ENCODE measurements around the gene ARID1B. TPM values are rescaled to one million over a fixed set of nuclear protein-coding genes. Genes with fewer than 3 reads are reported as not detected.

Gene ARID1B
- total RNA-seq, 2 experiments from 2014 or later: 36.9 to 38.9 TPM

GRCh38 chr6:157086632-157087031, 309.5 kb downstream of the ARID1B start:
- ChIA-PET POLR2A (interaction anchor here (0.8 to 1.2 kb wide), 2 partner anchors 8 to 15 kb away, joined by 3 to 4 read pairs; no protein-coding TSS in a partner anchor), CTCF (interaction anchor here (0.8 to 3.4 kb wide), 4 partner anchors 9 to 72 kb away, joined by 3 to 17 read pairs (median 4); no protein-coding TSS in a partner anchor)
- no peak for TF ChIP-seq CTCF (IDR thresholded peaks at IDR 0.05)
- H3K27me3 Mint-ChIP-seq: no peaks in the 10 kb centered on the region
- no peak overlapping the region for H3K27ac Mint-ChIP-seq
- no peak overlapping the region for H3K4me3 Mint-ChIP-seq
- ATAC-seq (no peak), DNase-seq (no peak)
- H3K9me3 Mint-ChIP-seq: no peaks in the 10 kb centered on the region
- H3K4me1 Mint-ChIP-seq (ENCODE audit: low read depth): peaks cover 7% of the 10 kb centered on the region
- intact Hi-C loops (cut with micrococcal nuclease): no loop called here
- H3K36me3 Mint-ChIP-seq (ENCODE audit: low read depth): peaks cover 14% of the 10 kb centered on the region

DNA sequence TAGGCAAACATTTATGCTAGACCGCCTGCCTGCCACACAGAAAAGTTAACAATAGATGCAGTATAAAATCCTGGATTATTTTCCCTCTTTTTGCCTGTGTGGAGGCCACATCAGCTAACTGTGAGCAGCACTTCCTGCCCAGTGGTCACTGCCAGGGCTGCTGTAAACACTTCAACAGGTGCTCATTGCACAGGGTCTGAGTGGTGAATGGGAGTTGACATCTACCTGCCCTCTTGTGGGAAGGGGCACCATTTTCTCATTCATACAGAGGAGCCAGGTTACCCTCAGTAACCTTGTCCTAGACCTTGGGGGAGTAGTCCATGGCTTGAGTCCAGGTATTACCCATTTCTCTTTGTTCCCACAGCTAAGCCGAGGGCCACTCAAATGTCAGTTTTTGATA, 310.8 kb downstream of the ARID1B start:
- H3K4me3 Mint-ChIP-seq: no peak overlapping the region
- TF ChIP-seq CTCF (IDR thresholded peaks at IDR 0.05): no peak
- CTCF ChIA-PET: interaction anchor here (1.1 to 3.4 kb wide), 3 partner anchors 41 to 96 kb away, joined by 4 to 17 read pairs (median 5); no protein-coding TSS in a partner anchor
- peaks cover 3% of the 10 kb centered on the region for H3K4me1 Mint-ChIP-seq (ENCODE audit: low read depth)
- POLR2A ChIA-PET: no interaction called here
- intact Hi-C loops (cut with micrococcal nuclease): no loop called here
- no peak for DNase-seq
- no peak overlapping the region for H3K27ac Mint-ChIP-seq
- no peak for ATAC-seq
- no peaks in the 10 kb centered on the region for H3K9me3 Mint-ChIP-seq
- peaks cover 14% of the 10 kb centered on the region for H3K36me3 Mint-ChIP-seq (ENCODE audit: low read depth)
- H3K27me3 Mint-ChIP-seq: no peaks in the 10 kb centered on the region

DNA sequence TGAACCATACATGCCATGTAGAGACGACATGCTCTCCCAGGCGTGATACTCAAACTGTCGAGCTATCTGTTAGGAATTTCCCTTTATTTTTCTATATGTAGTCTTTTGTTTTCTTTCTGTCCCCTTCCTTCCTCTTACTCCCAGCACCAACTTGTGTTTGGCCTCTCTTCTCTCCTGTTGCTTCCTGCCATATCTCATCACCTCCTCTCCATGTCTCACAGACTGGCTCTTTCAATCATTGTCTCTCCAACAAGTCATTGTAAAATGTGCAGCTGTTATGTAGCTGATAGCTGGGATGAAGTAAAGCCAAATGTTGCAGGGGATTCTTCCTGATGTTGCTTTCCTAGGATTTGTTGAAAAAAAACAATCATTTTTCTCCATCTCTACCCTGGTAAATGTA, 311.7 kb downstream of the ARID1B start:
- Mint-ChIP-seq H3K36me3 (ENCODE audit: low read depth) (peaks cover 14% of the 10 kb centered on the region), H3K27me3 (no peaks in the 10 kb centered on the region), H3K27ac (no peak overlapping the region), H3K4me1 (ENCODE audit: low read depth) (peaks cover 6% of the 10 kb centered on the region), H3K9me3 (no peaks in the 10 kb centered on the region), H3K4me3 (no peak overlapping the region)
- intact Hi-C loops (cut with micrococcal nuclease): no loop called here
- POLR2A ChIA-PET: no interaction called here
- DNase-seq (no peak), ATAC-seq (no peak)
- TF ChIP-seq CTCF (IDR thresholded peaks at IDR 0.05): no peak
- CTCF ChIA-PET: no interaction called here

DNA sequence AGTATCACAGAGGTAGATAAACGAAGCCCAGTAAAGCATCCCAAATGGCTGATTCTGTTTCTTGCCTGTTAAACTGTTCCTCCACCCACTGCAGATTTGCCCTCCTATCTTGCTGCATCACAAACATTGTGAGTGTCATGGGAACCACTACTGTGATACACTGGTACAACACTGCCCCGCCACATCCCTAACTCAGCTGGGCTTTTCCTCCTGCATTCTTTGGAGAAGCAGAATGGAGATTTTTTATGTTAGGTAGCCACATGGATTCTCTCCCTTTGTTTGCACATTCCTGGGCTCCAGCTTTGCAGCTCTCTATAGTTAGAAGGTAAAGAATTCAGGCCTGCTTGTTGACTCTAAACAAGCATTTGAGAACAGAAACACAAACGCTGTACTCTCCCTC, 312.1 kb downstream of the ARID1B start:
- ChIA-PET CTCF (interaction anchor here (1.5 to 1.8 kb wide), 2 partner anchors 11 to 55 kb away, joined by 3 to 6 read pairs; no protein-coding TSS in a partner anchor), POLR2A (no interaction called here)
- Mint-ChIP-seq H3K4me1 (ENCODE audit: low read depth) (peaks cover 10% of the 10 kb centered on the region), H3K4me3 (no peak overlapping the region), H3K9me3 (no peaks in the 10 kb centered on the region), H3K27ac (no peak overlapping the region), H3K27me3 (no peaks in the 10 kb centered on the region), H3K36me3 (ENCODE audit: low read depth) (peaks cover 14% of the 10 kb centered on the region)
- no peak for TF ChIP-seq CTCF (IDR thresholded peaks at IDR 0.05)
- ATAC-seq (no peak), DNase-seq (no peak)
- intact Hi-C loops (cut with micrococcal nuclease): no loop called here

DNA sequence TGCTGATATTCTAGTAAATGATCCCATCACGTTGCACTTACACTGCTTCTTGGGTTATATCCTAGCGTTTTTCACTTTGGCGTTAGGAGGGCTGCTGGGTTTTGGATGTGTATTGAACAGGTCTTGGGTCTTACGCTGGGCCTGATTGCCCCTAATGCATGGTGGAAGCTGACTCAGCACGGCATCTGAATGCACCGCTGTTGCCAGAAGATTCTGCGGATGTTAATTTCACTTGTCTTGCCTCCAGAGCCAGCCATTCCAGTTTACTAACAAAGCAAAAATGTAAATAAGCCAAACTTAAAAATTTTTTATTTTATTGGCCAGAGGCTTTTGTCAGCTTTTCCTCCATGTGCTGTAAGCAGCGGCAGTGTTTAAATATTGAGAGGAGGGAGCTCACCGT, 312.7 kb downstream of the ARID1B start:
- intact Hi-C loops (cut with micrococcal nuclease): no loop called here
- CTCF ChIA-PET: interaction anchor here (0.7 to 1.8 kb wide), 4 partner anchors 10 to 55 kb away, joined by 3 to 6 read pairs (median 3); no protein-coding TSS in a partner anchor
- TF ChIP-seq CTCF (IDR thresholded peaks at IDR 0.05): no peak
- Mint-ChIP-seq H3K27me3 (no peaks in the 10 kb centered on the region), H3K4me1 (ENCODE audit: low read depth) (peaks cover 14% of the 10 kb centered on the region), H3K9me3 (no peaks in the 10 kb centered on the region), H3K4me3 (no peak overlapping the region), H3K27ac (no peak overlapping the region), H3K36me3 (ENCODE audit: low read depth) (peaks cover 14% of the 10 kb centered on the region)
- POLR2A ChIA-PET: interaction anchor here (0.8 kb wide), 1 partner anchor 18 kb away, joined by 3 read pairs; no protein-coding TSS in a partner anchor
- DNase-seq: no peak
- no peak for ATAC-seq

Data from activated CD8-positive, alpha-beta T cell treated with anti-CD3 and anti-CD28 coated beads for 36 hours (primary cell).